CD4-positive, alpha-beta T cell (primary cell): ENCODE data around the gene RNF213. TPM values are rescaled to one million over a fixed set of nuclear protein-coding genes. Genes with fewer than 3 reads are reported as not detected.

ENCODE experiments used
- ATAC-seq: fragments of 200-7000 bp; cut with Tn5 transposase; one replicate; pipeline ENCODE4 v1.10.0; 2022; ENCODE audit warnings: mild to moderate bottlenecking; ENCODE audit not compliant: poor library complexity
- CTCF ChIA-PET: fragments of 350-600 bp; sonication (Branson Sonifier 250); formaldehyde crosslinking; loops from one replicate; lab custom pipeline; 2021; ENCODE audit warnings: antibody characterized with exemption, inconsistent platforms; lab: Charles Lee
- POLR2A ChIA-PET: fragments of 350-600 bp; sonication (Branson Sonifier 250); formaldehyde crosslinking; loops from one replicate; lab custom pipeline; 2021; ENCODE audit warnings: antibody characterized with exemption, inconsistent platforms; lab: Charles Lee
- DNase-seq, 14 experiments: peaks; one replicate each; pipeline ENCODE4 v3.0.0-alpha.2; 2013 to 2020; ENCODE audit warnings: mixed read lengths in 2 of 14
- H3K27ac ChIP-seq, 2 donors: one replicate each; pipeline versions ENCODE4 v1.5.1 to v1.7.0; 2013; ENCODE audit warnings: low read length in 2 of 2, low read depth in 1 of 2, mild to moderate bottlenecking in 1 of 2
- H3K27me3 ChIP-seq, 2 experiments: 1 replicate in 1 of 2; 2 replicates in 1 of 2; pipeline versions ENCODE4 v1.6.1 to v1.7.0; 2013; ENCODE audit warnings: low read length in 2 of 2, control low read depth in 1 of 2, mild to moderate bottlenecking in 1 of 2, moderate library complexity in 1 of 2; ENCODE audit not compliant: insufficient read depth in 2 of 2, control insufficient read depth in 1 of 2
- H3K36me3 ChIP-seq: one replicate; pipeline ENCODE4 v1.6.1; 2013; ENCODE audit warnings: low read length, control low read depth; ENCODE audit not compliant: insufficient read depth
- H3K4me1 ChIP-seq: one replicate; pipeline ENCODE4 v1.6.1; 2013; ENCODE audit warnings: low read length, control low read depth; ENCODE audit not compliant: insufficient read depth
- H3K4me3 ChIP-seq: one replicate; pipeline ENCODE4 v1.5.1; 2013; ENCODE audit warnings: mild to moderate bottlenecking, low read length, moderate library complexity
- H3K9me3 ChIP-seq, 2 experiments: 1 replicate in 1 of 2; 2 replicates in 1 of 2; pipeline versions ENCODE4 v1.6.1 to v1.7.0; 2013; ENCODE audit warnings: low read length in 2 of 2, mild to moderate bottlenecking in 2 of 2, control low read depth in 1 of 2, moderate library complexity in 1 of 2; ENCODE audit not compliant: control insufficient read depth in 1 of 2, insufficient read depth in 1 of 2
- H3K27ac Mint-ChIP-seq: one replicate; pipeline ENCODE4 v1.8.0; 2020; ENCODE audit warnings: mixed read lengths
- H3K27me3 Mint-ChIP-seq: one replicate; pipeline ENCODE4 v1.8.0; 2021; ENCODE audit warnings: mixed read lengths
- H3K36me3 Mint-ChIP-seq: one replicate; pipeline ENCODE4 v1.8.0; 2021; ENCODE audit warnings: low read depth, mixed read lengths
- H3K4me1 Mint-ChIP-seq: one replicate; pipeline ENCODE4 v1.8.0; 2021; ENCODE audit warnings: low read depth, mixed read lengths
- H3K4me3 Mint-ChIP-seq: one replicate; pipeline ENCODE4 v1.8.0; 2020; ENCODE audit warnings: mild to moderate bottlenecking, mixed read lengths
- H3K9me3 Mint-ChIP-seq: one replicate; pipeline ENCODE4 v1.8.0; 2020; ENCODE audit warnings: mixed read lengths
- CTCF ChIP-seq: fragments of 200-600 bp; IDR thresholded peaks from one replicate; pipeline ENCODE4 v1.8.0; 2022; ENCODE audit warnings: antibody characterized with exemption, mild to moderate bottlenecking
- intact Hi-C, 2 experiments: fragments of 100-400 bp; cut with DNase I in 1 of 2; cut with micrococcal nuclease in 1 of 2; formaldehyde crosslinking; loops; one replicate each; pipeline versions ENCODE4 v1.15.1 to v1.9.0; 2023 to 2025; cut with DNase I, micrococcal nuclease
- total RNA-seq, 174 experiments: library from RNA in 2 of 174; stranded (reverse) in 2 of 174; gene quantifications; one replicate each; pipeline ENCODE4 v1.2.3 and lab custom pipeline; 2021 to 2026

The RNF213 gene
- total RNA-seq, 2 experiments from 2014 or later, result 290 to 312 TPM

- H3K4me3 ChIP-seq, result no peak overlapping the region
- no peaks in the 10 kb centered on the region for H3K27me3 Mint-ChIP-seq
- H3K4me3 Mint-ChIP-seq, result no peak overlapping the region
- no peak overlapping the region for H3K27ac ChIP-seq
- no peaks in the 10 kb centered on the region for H3K9me3 Mint-ChIP-seq
- H3K36me3 Mint-ChIP-seq, result peaks cover 74% of the 10 kb centered on the region
- ChIA-PET POLR2A (interaction anchor here (1.0 kb wide), 1 partner anchor 17 kb away, joined by 3 read pairs; no protein-coding TSS in a partner anchor), CTCF (no interaction called here)
- no peak for TF ChIP-seq CTCF
- no peaks in the 10 kb centered on the region for H3K27me3 ChIP-seq
- ATAC-seq (no peak), DNase-seq (no peak)
- peaks cover 22% of the 10 kb centered on the region for H3K4me1 ChIP-seq
- H3K9me3 ChIP-seq, result no peaks in the 10 kb centered on the region
- peaks cover 61% of the 10 kb centered on the region for H3K36me3 ChIP-seq
- intact Hi-C loops, result no loop called here
- peaks cover 16% of the 10 kb centered on the region for H3K4me1 Mint-ChIP-seq
- peak overlapping the region; percentile 58 for H3K27ac Mint-ChIP-seq
Observed at GRCh38 chr17:80279895-80280294, 19.2 kb downstream of the RNF213 start.

- no peaks in the 10 kb centered on the region for H3K27me3 Mint-ChIP-seq
- peaks cover 59% of the 10 kb centered on the region for H3K36me3 ChIP-seq
- peaks cover 16% of the 10 kb centered on the region for H3K4me1 ChIP-seq
- POLR2A ChIA-PET, result no interaction called here
- no peak overlapping the region for H3K27ac ChIP-seq
- no peaks in the 10 kb centered on the region for H3K27me3 ChIP-seq
- no peaks in the 10 kb centered on the region for H3K9me3 Mint-ChIP-seq
- no peak overlapping the region for H3K4me3 Mint-ChIP-seq
- H3K36me3 Mint-ChIP-seq, result peaks cover 71% of the 10 kb centered on the region
- H3K27ac Mint-ChIP-seq, result no peak overlapping the region
- TF ChIP-seq CTCF, result no peak
- no peak for DNase-seq
- ATAC-seq, result no peak
- H3K9me3 ChIP-seq, result no peaks in the 10 kb centered on the region
- no peak overlapping the region for H3K4me3 ChIP-seq
- intact Hi-C loops, result no loop called here
- peaks cover 8% of the 10 kb centered on the region for H3K4me1 Mint-ChIP-seq
- CTCF ChIA-PET, result no interaction called here
Observed at GRCh38 chr17:80281516-80281915, 20.9 kb downstream of the RNF213 start.

- Mint-ChIP-seq H3K4me3 (no peak overlapping the region), H3K4me1 (peaks cover 8% of the 10 kb centered on the region), H3K36me3 (peaks cover 66% of the 10 kb centered on the region), H3K27me3 (no peaks in the 10 kb centered on the region), H3K9me3 (no peaks in the 10 kb centered on the region), H3K27ac (peak overlapping the region; percentile 9)
- peaks cover 11% of the 10 kb centered on the region for H3K4me1 ChIP-seq
- CTCF ChIA-PET, result no interaction called here
- DNase-seq, result no peak
- no peak for TF ChIP-seq CTCF
- H3K27ac ChIP-seq, result no peak overlapping the region
- H3K36me3 ChIP-seq, result peaks cover 63% of the 10 kb centered on the region
- no peaks in the 10 kb centered on the region for H3K27me3 ChIP-seq
- no peak overlapping the region for H3K4me3 ChIP-seq
- no peaks in the 10 kb centered on the region for H3K9me3 ChIP-seq
- ATAC-seq, result no peak
- POLR2A ChIA-PET, result no interaction called here
- intact Hi-C loops, result no loop called here
Observed at GRCh38 chr17:80283116-80283852, 22.6 kb downstream of the RNF213 start.
